Heart right ventricle (tissue), 16 donors: Measurements from ENCODE around the gene ACOXL. TPM values are rescaled to one million over a fixed set of nuclear protein-coding genes. Genes with fewer than 3 reads are reported as not detected.

Experiments used
- ATAC-seq, 8 donors: fragments of 200-7000 bp; cut with Tn5 transposase; one replicate each; pipeline ENCODE4 v1.9.1; 2020; ENCODE audit warnings: mild to moderate bottlenecking in 8 of 8, moderate library complexity in 8 of 8, moderate number of reproducible peaks in 1 of 8
- DNase-seq, 2 donors: peaks; one replicate each; pipeline ENCODE4 v3.0.0-alpha.2; 2020
- H3K27ac ChIP-seq, 10 donors: fragments of 200-600 bp; sonication (generic) in 2 of 10; one replicate each; pipeline versions ENCODE4 v1.5.0 to v1.8.0; 2020 to 2022; ENCODE audit warnings: mild to moderate bottlenecking in 3 of 10
- H3K27me3 ChIP-seq, 7 donors: fragments of 200-600 bp; one replicate each; pipeline ENCODE4 v1.8.0; 2021 to 2022; ENCODE audit warnings: mild to moderate bottlenecking in 2 of 7
- H3K36me3 ChIP-seq, 9 donors: fragments of 200-600 bp; sonication (generic) in 1 of 9; one replicate each; pipeline versions ENCODE4 v1.5.0 to v1.8.0; 2020 to 2022; ENCODE audit warnings: mild to moderate bottlenecking in 2 of 9
- H3K4me1 ChIP-seq, 9 donors: fragments of 200-600 bp; sonication (generic) in 1 of 9; one replicate each; pipeline versions ENCODE4 v1.5.0 to v1.8.0; 2020 to 2022; ENCODE audit warnings: mild to moderate bottlenecking in 4 of 9
- H3K4me3 ChIP-seq, 10 donors: fragments of 200-600 bp; sonication (generic) in 2 of 10; one replicate each; pipeline versions ENCODE4 v1.5.0 to v1.8.0; 2020 to 2022; ENCODE audit warnings: mild to moderate bottlenecking in 7 of 10, moderate library complexity in 2 of 10
- H3K9me3 ChIP-seq, 11 donors: fragments of 200-600 bp in 10 of 11; sonication (generic) in 2 of 11; one replicate each; pipeline versions ENCODE4 v1.5.0 to v1.8.0; 2013 to 2022; ENCODE audit warnings: mild to moderate bottlenecking in 2 of 11, control low read depth in 1 of 11, moderate library complexity in 1 of 11
- CTCF ChIP-seq, 9 donors: fragments of 200-600 bp; sonication (generic) in 2 of 9; IDR thresholded peaks; one replicate each; pipeline versions ENCODE4 v1.5.0 to v1.8.0; 2021 to 2022; ENCODE audit warnings: antibody characterized with exemption in 9 of 9, mild to moderate bottlenecking in 5 of 9, moderate library complexity in 1 of 9
- WGBS, 2 donors: extraction: QIAGEN DNeasy Blood & Tissue Kit; methylation state at CpG; one replicate each; pipeline ENCODE4 v1.1.7; 2013; ENCODE audit warnings: inconsistent platforms in 1 of 2; 5-methylcytosine and 5-hydroxymethylcytosine counted together
- intact Hi-C, 10 donors: fragments of 100-400 bp; cut with DNase I; formaldehyde crosslinking; loops; one replicate each; pipeline versions ENCODE4 v1.11.1 to v1.14.2; 2022
- polyA plus RNA-seq, 2 donors: library from polyadenylated mRNA; stranded (reverse); fragments of 200-250 nt; gene quantifications; one replicate each; pipeline ENCODE4 v1.2.3, GENCODE V29; 2013
- total RNA-seq, 10 donors: library from RNA; stranded (reverse); fragmentation: NEBNext Ultra II Directional in 3 of 10; extraction: Animal tissue kit (Norgen Biotek cat#: 25700) in 3 of 10; gene quantifications; one replicate each; pipeline versions ENCODE4 v1.2.1 to v1.2.4, GENCODE V29; 2021 to 2023
- donor health status: Arrhythmogenic right ventricular cardiomyopathy.
- donor health status: ischemic (EF 13 %, LVEDD 7.1; RV severe dilation, severe dysfunction).
- donor health status: healthy with polysubstance abuse.
- donor health status: DM: no; HTN: yes; CAD: no.
- donor health status: DM: no; HTN: no; CAD: no.
- donor health status: ischemic (EF 25% LVEDD 6.9; RV normal size, moderate dysfunction).
- donor health status: ischemic (EF 25% LVEDD 5.7; RV mildly dilated, moderate dysfunction).
- donor health status: healthy.
- donor health status: DM: yes; HTN: yes; CAD: no.
- donor health status: Ischemic cardiomyopathy.
- donor health status: ischemic (EF 35%, LVEDD 5.7; RV mildly dilated, moderate dysfunction).
- donor health status: nonischemic (EF 11% LVEDD 7.7; RV severe dilation, severe dysfunction).
- donor health status: DM: yes; HTN: yes; CAD: no.
- donor health status: PGD.
- donor health status: ischemic (EF 29% LVEDD 5.4; RV normal size, mild dysfunction).
- donor health status: nonischemic (EF 23%, LVEDD 6.1; RV moderate dilation, normal function).

Gene ACOXL
- total and polyA plus RNA-seq, 12 donors, result not detected

GRCh38 chr2:111058264-111058663 lies 325.9 kb downstream of the ACOXL start:
- WGBS, 2 donors, result 57 to 60% methylated on average over 5 of the region's 5 CpGs
- TF ChIP-seq CTCF (IDR thresholded peaks at IDR 0.05), result no peak
- intact Hi-C loops, result no loop called here

GRCh38 chr2:111061191-111061590 lies 328.8 kb downstream of the ACOXL start:
- ATAC-seq, result no peak
- Histone ChIP-seq H3K9me3 (peaks cover 0 to 23% (median 0%) of the 10 kb centered on the region in 11 donors), H3K27ac (no peak overlapping the region), H3K36me3 (no peaks in the 10 kb centered on the region), H3K27me3 (no peaks in the 10 kb centered on the region), H3K4me1 (no peaks in the 10 kb centered on the region), H3K4me3 (no peak overlapping the region)
- no peak for DNase-seq
- WGBS, 2 donors, result 91 to 93% methylated on average over 1 of the region's 1 CpG
- intact Hi-C loops, result no loop called here
- TF ChIP-seq CTCF (IDR thresholded peaks at IDR 0.05), result no peak

More at GRCh38 chr2:111058264-111058663, 325.9 kb downstream of the ACOXL start:
- H3K9me3 ChIP-seq, result peaks cover 0 to 19% (median 0%) of the 10 kb centered on the region in 11 donors
- H3K36me3 ChIP-seq, result no peaks in the 10 kb centered on the region
- no peak overlapping the region for H3K4me3 ChIP-seq
- DNase-seq (no peak), ATAC-seq (no peak)
- no peaks in the 10 kb centered on the region for H3K4me1 ChIP-seq
- H3K27ac ChIP-seq, result no peak overlapping the region
- H3K27me3 ChIP-seq, result peaks cover 0 to 5% (median 0%) of the 10 kb centered on the region in 7 donors

- intact Hi-C loops, result no loop called here
- no peak for DNase-seq
Measured at GRCh38 chr2:111062417-111062816, 330.0 kb downstream of the ACOXL start.

GRCh38 chr2:111066062-111066593 lies 333.8 kb downstream of the ACOXL start:
- peaks cover 0 to 10% (median 0%) of the 10 kb centered on the region in 11 donors for H3K9me3 ChIP-seq
- TF ChIP-seq CTCF (IDR thresholded peaks at IDR 0.05), result no peak

More at GRCh38 chr2:111062417-111062816, 330.0 kb downstream of the ACOXL start:
- WGBS, 2 donors, result 61 to 70% methylated on average over 2 of the region's 2 CpGs
- ATAC-seq, result no peak
- no peak for TF ChIP-seq CTCF (IDR thresholded peaks at IDR 0.05)
- no peaks in the 10 kb centered on the region for H3K27me3 ChIP-seq
- no peaks in the 10 kb centered on the region for H3K4me1 ChIP-seq
- H3K9me3 ChIP-seq, result peaks cover 0 to 23% (median 0%) of the 10 kb centered on the region in 11 donors
- no peak overlapping the region for H3K4me3 ChIP-seq
- H3K36me3 ChIP-seq, result no peaks in the 10 kb centered on the region
- no peak overlapping the region for H3K27ac ChIP-seq

More at GRCh38 chr2:111066062-111066593, 333.8 kb downstream of the ACOXL start:
- ATAC-seq, result no peak
- H3K4me3 ChIP-seq, result no peak overlapping the region
- WGBS, 2 donors, result 84 to 85% methylated on average over 2 of the region's 2 CpGs
- peaks cover 0 to 5% (median 0%) of the 10 kb centered on the region in 9 donors for H3K4me1 ChIP-seq
- H3K27me3 ChIP-seq, result no peaks in the 10 kb centered on the region
- intact Hi-C loops, result no loop called here
- H3K36me3 ChIP-seq, result no peaks in the 10 kb centered on the region
- no peak overlapping the region for H3K27ac ChIP-seq
- no peak for DNase-seq
